NOMO-1 (cell line): ENCODE results near the gene H1-8.
A peak's percentile ranks its signal among the peaks of the same experiment; 100 is the strongest.

Experiments used
- DNase-seq, 2 experiments: peaks; one replicate each; lab custom pipeline; 2025; ENCODE audit not compliant: unreplicated experiment in 2 of 2; lab: John Stamatoyannopoulos, UW

H1-8 gene

DNA sequence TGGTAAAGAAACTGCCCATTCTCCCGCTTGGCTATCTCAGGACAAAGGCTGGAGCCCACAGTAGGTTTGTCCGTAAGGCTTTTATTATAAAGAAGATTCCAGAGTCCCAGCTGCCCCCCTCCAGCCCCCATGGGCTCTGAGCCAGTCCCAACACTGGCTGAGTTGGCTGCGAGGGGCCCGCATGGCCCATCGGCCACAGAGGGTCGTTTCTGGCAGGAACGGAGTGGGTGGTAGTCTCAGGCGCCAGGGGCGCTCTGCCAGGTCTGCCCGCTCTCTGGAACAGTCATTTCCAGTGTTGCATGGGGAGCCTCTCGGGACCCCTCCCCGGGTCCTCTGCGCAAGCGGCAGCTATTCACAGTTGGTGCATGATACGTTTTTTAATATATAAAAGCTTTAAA is 12.2 kb downstream of the H1-8 start:
- DNase-seq: no peak

- DNase-seq: no peak
These were observed 12.8 kb downstream of the H1-8 start for GRCh38 chr3:129555616-129556357.

DNA sequence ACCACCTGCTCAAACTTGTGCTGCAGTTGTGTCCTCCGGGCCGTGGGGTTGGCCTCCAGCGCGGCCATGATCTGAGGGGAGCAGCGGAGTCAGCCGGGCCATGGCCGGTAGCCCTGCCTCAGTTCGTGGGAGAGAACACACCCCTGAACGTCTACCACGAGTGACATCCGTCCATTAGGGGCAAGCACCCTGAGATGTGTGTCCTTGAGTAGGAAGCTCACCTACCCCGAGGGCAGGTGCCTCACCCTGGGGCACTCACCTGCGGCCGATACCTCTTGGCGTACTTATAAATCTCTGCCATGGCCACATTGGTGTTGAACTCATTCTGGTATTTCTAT is 13.4 kb downstream of the H1-8 start:
- no peak for DNase-seq

DNA sequence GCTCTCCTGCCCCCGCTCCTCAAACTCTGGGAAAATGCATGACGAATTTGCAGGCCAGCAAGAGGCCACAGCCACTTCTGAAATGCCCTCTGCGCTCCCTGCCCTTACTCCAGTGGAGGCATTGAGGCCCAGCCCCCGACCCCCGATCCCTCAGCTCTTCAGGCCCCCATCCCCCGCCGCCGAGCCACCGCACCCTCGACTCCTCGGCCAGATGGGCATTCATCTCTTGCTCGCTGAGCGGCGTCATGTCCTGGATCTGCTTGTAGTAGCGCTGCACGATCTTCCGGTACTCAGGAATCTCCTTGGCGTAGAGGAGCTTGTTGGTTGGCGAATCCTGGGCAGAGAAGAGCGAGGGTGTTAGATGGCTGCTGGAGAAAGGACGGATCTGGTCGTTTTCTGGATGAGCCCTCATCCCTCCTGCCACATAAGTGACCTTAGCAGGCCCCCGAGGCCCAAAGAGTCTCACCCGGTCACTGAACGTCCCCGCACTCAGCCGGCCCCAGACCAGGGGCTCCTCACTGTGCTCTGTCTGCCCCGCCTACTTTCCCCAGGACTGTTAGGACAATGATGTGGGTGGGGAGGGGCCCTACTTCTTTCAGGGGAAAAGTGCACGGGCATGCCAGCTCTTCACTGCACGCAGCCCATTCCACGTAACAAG is 14.0 kb downstream of the H1-8 start:
- DNase-seq: no peak

DNA sequence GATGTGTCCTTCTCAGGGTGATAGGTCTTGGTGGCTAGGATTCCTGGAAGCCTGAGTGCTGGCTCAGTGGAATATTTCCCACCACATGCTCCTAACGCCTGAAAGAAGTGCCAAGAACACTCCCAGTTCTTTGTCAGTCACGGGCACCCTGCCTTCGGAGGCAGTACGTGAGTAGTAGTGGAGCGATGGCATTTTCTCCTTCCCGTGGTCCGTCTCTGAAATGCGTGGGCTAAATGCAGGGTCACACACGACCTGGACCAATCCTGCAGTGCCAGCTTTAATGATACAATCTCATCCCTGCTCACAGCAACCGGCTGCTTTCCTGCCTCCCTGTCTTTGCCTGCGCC is 14.5 kb downstream of the H1-8 start:
- no peak for DNase-seq

- no peak for DNase-seq
These were observed 15.3 kb downstream of the H1-8 start for GRCh38 chr3:129558081-129558771.

DNA sequence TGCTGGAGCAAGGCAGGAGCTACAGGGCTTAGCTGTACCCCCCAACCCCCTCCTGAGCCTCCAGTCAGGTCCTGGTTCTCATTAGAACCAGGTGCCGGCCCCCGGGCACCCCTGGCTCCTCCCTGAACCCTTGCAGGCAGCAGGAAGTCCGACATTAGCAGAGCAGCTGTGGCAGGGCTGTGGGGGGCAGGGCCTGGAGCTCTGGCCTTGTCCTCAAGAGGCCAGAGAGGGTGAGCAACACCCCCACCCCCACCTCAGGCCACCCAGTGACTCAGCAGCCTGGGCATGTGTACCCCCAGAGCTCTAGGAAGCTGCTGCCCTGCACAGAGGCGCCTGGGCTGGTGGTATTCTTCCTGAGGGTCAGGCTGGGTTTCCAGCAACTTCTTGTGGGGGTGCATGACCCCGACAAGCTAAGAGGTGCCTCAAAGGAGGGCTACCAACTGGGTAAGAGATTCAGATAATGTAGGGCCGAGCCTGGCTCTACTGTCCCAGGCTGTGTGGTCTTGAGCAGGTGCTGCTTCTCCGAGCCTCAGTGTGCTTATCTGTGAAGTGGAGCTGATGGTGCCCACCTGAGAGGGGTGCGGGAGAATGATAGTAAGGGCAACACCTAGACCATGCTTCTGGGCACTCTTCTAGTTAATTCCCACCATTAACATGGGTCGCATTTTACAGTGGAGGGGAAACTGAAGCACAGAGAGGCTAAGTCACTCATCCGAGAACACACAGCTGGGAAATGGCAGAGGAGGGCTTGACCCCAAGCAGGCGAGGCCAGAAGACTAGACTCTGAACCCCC is 16.0 kb downstream of the H1-8 start:
- DNase-seq: peak in 1 of 2 experiments; percentile 53

DNA sequence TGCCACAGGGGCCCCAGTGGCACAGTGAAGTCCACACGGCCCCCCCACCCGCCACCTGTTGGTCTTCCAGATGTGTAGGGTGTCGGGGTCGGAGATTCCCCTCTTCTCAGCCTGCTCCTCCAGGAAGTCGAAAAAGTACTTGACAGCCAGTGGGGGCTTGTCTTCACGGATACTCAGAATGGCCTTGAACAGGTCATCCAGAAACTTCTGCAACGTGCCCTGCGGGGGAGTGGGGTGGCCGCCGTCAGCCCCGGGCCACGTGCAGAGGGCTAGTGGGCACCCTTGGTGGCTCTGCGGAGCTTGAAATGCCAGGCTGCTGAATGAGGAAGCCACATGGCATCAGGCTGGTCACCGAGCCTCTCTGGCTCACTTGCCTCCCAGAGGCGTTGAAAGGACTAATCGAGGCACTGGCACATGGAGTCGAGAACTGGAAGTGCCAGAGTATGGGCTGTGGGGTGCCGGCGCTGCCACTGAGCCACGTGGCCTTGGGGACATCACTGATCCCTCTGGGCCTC is 16.6 kb downstream of the H1-8 start:
- DNase-seq: no peak

GRCh38 chr3:129560269-129560787 is 17.4 kb downstream of the H1-8 start:
- no peak for DNase-seq

GRCh38 chr3:129560911-129561594 is 18.1 kb downstream of the H1-8 start:
- DNase-seq: no peak

GRCh38 chr3:129561619-129562248 is 18.8 kb downstream of the H1-8 start:
- no peak for DNase-seq

DNA sequence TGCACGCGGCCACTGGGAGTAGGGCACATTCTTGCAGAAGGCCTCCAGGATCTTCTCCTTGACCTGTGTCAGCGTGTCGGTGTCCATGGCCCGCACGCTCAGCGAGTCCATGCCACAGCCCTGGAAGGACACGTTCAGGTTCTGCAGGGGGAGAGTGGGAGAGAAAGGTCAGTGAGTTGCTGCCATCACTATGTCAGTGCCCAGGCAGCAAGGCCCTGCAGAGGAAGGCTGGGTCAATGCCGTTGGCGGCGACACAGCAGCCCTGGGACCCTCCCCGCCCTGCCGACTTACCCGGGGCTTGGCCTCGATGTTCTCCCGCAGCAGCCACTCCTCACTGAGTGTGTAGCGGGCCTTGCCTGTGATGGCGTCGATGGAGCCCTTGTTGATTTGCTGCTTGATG is 19.8 kb downstream of the H1-8 start:
- no peak for DNase-seq

DNA sequence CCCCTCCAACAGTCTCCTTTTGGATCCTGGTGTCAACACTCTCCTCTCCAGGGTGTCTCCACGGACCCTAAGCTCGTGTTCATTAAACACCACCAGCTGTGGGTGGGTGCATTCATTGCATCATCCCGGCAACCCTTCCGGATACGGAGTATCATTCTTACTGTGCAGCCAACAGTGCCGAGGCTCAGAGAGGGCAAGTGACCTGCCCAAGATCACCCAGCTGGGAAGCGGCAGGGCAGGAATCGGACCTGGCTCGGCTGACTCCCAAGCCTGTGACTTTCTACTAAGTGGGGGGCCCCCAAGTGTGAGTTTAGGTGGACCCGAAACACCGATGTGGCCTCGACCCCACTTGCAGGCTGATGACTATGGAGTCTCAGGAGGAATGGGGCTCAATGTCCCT is 20.4 kb downstream of the H1-8 start:
- no peak for DNase-seq

DNA sequence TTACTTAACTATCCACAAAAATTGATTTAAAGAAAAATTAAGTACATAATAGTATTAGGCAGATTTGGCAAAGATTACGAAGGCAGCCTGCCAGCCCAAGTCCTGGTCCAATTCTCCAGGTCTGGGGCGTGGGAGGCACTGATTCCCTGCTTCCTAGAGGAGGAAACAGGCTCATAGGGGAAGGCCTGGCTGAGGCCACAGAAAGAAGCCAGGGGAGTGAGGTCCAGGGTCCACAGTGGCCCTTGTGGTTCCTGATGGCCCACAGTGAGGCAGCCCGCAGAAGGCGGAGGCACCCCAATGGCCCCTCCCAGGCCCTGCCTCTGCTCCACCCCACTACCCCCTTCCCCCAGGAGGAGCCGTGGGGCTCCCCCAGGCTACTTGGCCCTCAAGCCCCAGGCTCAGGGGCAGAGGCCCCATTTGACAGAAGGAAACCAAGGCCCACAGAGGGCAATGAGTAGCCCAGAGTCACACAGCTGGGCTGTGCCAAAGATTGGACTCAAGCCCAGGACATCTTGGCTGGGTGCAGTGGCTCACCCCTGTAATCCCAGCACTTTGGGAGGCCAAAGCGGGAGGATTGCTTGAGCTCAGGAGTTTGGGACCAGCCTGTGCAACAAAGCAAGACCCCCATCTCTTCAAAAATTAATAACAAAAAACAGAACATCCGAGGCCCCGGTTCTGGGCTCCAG is 21.0 kb downstream of the H1-8 start:
- no peak for DNase-seq

GRCh38 chr3:129564981-129565644 is 22.1 kb downstream of the H1-8 start:
- no peak for DNase-seq

DNA sequence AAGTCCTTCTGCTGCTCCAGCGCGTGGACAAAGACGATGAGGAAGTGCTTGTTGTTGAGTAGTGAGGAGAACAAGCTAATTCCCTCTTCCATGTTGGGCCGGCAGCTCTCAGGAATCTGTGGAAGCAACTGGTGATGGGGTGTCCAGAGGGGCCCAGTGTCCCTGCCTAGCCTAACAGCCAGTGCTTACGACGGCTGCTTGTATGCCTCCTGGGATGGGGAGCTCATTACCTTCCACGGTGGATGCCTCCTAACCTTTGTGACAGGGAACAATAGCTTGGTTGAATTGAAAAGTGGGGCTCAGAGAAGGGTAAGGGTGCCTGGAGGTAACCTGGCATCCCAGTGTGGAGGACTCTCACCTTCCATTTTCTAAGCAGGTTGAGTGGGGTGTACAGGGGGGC is 22.9 kb downstream of the H1-8 start:
- no peak for DNase-seq

DNA sequence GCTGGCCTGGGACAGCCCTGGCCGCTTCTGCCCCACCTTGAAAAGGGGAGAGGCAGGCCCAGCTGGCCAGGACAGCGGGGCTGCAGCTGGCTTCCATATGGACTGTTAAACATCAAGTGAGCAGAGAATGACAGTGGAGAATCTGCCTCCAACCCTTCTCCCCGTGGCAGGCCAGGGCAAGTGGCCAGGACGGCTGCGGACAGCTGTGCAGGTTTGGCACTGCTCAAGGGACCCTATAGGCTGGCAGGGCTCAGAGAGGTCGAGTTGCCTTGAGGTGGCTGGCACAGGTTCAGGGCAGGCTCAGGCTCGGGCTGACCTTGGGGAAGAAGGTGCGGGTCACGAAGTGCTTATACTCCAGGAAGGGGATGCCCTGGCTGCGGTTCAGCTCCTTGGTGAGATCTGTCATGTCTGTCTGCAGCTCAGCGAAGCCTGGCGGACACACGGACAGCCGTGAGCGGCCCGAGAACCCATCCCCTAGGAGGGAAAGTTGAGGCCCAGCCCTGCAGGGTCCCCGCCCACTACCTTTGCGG is 24.3 kb downstream of the H1-8 start:
- no peak for DNase-seq

GRCh38 chr3:129567939-129568338 is 25.0 kb downstream of the H1-8 start:
- DNase-seq: no peak

GRCh38 chr3:129569856-129570255 is 26.9 kb downstream of the H1-8 start:
- DNase-seq: no peak
